GM12874 (cell line): ENCODE results near the gene NUDT22.

ENCODE experiments used
- TF ChIP-seq, protein P1 (sequence below): IDR thresholded peaks from 2 replicates; pipeline ENCODE4 v1.5.1; 2011; ENCODE audit warnings: low read depth, mild to moderate bottlenecking, control low read depth, low read length, moderate library complexity; ENCODE audit not compliant: insufficient read depth

The NUDT22 gene

DNA sequence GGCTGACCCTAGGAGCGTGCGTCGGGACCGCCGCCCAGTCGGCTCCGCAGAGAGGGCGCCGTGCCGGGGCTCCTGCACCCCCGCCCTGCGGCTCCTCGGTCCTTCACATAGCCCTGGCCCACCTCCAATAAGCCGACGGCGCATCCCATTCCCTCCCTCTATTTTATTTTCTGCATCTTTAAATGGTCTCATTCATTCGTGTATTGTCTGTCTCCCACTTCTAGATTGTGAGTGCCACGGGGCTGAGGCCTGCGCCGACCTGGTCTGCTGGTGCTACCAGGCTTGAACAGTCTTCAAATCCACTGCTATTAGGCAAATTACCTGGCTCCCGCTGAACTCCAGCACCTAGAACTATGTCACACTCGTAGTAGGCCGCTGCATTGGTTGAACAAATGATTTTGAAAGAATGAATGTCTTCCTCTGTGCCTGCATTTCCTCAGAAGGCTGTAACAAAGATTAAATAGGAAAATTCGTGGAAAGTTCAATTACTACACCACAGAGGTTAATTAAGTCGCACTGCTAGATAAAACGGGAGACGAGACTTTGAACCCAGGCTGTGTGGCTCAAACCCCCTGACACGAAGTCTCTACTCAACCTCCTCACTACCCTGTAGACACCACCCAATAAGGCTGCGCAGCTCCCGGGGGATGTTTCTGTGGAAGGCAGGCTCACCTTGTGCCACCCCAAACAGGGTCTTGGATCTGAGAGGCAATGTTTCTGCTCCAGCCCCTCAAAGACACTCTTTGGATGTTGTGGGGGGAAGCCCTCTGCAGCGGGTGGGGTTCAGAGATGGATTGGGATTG is 21.9 kb downstream of the NUDT22 start:
- TF ChIP-seq, protein P1, sequence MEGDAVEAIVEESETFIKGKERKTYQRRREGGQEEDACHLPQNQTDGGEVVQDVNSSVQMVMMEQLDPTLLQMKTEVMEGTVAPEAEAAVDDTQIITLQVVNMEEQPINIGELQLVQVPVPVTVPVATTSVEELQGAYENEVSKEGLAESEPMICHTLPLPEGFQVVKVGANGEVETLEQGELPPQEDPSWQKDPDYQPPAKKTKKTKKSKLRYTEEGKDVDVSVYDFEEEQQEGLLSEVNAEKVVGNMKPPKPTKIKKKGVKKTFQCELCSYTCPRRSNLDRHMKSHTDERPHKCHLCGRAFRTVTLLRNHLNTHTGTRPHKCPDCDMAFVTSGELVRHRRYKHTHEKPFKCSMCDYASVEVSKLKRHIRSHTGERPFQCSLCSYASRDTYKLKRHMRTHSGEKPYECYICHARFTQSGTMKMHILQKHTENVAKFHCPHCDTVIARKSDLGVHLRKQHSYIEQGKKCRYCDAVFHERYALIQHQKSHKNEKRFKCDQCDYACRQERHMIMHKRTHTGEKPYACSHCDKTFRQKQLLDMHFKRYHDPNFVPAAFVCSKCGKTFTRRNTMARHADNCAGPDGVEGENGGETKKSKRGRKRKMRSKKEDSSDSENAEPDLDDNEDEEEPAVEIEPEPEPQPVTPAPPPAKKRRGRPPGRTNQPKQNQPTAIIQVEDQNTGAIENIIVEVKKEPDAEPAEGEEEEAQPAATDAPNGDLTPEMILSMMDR, result no peak

DNA sequence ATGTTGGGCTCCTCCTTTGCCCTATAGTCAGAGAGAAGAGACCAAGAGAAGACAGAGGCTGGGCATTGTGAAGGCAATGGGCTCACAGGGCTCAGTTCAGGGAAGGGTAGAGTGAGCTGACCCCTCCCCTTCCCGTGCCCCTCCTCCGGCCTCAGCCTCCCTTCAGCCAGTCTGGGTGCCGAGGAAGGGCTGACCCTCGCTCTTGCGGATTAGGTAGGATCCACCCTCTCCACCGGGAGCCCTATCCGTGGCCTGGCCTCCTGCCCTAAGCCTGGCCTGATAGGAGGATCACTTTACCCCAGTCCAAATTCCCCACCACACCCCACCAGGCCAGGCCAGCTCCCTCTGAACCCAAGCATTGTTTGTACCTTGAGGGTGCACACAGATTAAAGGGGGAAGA is 22.5 kb downstream of the NUDT22 start:
- TF ChIP-seq, protein P1, result no peak

DNA sequence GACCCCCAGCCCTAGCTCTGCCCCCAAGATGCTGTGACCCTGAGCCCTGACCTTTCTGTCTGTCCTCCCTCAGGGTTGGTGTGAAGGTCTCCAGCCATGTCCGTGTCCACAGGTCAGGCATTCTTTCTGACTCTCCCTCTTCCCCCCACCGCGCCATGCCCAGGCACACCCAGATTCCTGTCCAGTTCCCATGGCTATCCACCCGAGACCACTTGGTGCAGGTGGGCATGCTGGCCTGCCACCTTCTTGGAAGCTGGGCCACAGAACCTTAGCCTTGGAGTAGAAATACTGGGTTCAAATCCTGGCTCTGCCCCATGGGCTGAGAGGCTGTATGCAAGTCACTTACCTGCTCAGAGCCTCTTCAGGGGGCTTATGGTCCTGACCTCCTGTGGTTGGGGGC is 23.0 kb downstream of the NUDT22 start:
- TF ChIP-seq, protein P1, result no peak

DNA sequence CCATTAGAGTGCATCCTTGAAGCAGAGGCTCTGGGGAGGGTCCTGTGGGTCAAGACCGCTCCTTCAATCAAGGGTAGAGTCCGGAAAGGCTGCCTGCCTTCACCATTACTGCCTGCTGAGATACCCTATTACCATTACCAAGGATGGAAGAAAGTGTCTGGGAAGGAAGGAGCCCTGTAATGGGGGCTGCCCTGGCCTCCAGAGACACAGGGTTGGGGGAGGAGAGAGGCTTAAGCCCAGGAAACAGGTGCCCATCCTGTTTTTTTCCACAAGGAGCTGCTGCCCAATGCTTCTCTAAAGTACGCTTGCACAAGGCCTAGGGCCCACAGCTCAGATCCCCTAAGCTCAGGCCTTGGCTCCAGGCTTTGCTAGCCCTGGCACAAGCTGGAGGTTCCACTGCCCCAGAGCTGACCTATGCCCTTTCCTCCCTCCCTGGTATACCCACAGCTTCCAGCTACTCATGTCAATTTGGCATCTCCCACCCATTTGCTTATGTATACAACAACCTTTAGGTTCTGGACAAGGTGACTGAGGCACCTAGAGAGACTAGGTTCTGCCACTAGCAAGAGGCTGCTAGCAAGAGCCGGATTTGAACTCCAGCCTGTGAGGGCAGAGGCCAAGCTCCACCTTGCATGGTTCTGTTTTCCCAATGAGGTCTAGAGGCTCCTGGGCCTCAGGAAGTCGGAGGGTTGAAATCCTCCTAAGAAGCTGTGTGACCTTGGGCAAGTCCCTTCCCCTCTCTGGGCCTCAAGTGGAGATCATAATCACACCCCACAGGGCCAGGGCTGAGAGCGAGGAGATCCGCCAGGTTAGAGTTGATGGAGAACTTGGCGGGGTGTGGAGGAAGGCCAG is 23.7 kb downstream of the NUDT22 start:
- TF ChIP-seq, protein P1, result no peak

DNA sequence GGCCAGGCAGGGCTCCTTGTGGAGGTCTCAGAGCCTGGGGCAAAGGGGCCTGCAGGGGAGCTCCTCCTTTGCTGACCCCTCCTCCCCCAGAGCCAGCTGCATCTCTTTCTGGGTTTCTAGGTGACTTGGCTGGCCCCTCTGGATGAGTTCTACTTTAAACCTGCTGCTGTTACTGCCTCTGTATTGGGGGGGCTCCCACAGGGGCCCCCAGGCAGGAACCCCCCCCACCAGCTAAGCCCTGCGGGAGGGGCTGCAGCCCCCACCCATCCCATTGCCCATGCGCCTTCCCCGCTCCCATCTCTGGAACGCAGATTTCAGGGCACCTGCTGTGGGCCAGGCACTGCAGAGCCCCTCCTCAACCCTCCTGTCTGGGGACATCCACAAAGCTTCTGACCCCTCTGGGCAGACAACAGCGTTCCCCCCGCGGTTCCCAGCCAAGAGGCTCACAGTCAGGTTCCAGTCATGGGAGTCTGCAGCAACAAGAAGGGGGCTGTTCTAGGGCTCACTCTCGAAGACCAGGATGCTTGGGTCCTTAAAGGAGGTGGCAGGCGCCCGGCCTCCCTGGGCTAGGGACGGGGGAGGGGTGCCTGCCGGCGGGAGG is 24.4 kb downstream of the NUDT22 start:
- TF ChIP-seq, protein P1, result no peak

DNA sequence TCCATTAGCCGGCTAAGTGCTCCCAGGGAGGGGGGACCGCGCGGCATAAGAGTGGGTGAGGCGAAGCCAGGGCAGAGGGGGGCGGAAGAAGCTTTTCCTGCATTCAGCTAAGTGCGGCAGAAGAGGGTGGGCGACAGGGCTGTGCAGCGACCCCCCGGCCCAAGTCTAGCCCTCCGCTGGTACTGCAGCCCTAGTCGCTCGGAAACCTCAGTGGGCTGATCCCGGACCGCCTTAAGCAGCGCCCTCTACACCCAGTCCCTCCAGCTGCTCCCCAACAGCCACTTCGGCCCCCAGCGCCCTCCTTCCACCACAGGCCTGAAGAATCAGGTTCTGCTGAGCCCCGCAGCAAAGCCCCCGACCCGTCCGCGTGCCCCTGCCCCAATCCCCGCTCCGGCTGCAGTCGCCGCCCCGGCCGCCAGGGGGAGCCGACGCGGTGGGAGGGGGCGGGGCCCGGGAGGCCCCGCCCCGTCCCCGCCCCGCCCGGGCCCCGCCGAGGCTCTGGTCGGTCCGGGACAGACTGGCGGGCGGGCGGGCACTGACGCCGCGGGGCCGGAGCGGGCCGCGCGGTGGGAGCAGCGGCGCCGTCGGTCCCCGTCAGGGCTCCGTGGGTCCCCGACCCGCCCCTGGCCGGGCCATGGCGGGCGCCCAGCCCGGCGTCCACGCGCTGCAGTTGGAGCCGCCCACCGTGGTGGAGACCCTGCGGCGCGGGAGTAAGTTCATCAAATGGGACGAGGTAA is 25.1 kb downstream of the NUDT22 start, which contains the start of gene PLCB3:
Gene PLCB3 (plus strand): TSS at position 515 of the 737 bp plus-strand sequence. CDS start 120 bp downstream, at position 635.
- TF ChIP-seq, protein P1, result peak; percentile 77
